HG03159 (cell line): ENCODE data around the gene BRDT.

Source experiments
- ATAC-seq: cut with Tn5 transposase; IDR thresholded peaks from one replicate; pipeline ENCODE4 v1.9.1; 2021; ENCODE audit warnings: mild to moderate bottlenecking, moderate library complexity; ENCODE audit not compliant: unreplicated experiment

BRDT gene

DNA sequence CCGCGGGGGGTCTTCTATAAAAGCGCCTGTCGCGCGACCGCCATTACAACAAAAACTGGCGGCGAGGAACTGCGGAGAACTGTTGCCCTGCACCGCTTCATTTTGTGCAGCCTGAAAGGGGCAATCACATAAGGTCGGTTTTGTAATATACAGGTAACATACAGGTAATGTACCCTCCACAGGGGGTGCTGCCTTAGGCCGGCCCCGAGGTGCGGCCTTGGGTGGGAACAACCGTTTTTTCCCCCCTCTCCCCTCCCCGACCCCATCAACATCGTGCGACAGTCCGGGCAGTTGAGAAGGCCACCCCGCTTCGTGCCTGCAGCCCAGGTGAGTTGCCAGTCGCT, at the start of gene BRDT:
Gene BRDT (plus strand): TSS at position 46 of the 344 bp plus-strand sequence. CDS start 13,354 bp downstream, outside the sequence.
- no peak for ATAC-seq

GRCh38 chr1:91900562-91900961, 48.6 kb upstream of the BRDT start:
- ATAC-seq: no peak

DNA sequence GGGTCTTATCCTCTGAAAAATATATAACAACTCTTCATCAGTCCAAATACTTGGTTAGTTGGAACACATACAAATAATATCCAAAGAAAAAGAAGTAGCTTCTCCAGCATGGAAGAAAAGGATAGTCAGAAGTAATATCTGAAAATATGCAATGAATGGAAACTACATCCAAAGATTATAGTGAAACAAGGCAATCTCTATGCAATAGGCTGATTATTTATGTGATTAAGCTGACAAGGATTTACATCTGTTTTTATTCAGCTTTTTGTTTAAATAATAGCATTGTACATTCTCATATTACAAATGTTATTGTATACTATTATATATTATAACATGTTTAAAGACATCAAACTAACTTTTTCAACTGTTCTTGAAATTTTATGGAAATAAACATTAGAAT, 48.0 kb upstream of the BRDT start:
- ATAC-seq: no peak

DNA sequence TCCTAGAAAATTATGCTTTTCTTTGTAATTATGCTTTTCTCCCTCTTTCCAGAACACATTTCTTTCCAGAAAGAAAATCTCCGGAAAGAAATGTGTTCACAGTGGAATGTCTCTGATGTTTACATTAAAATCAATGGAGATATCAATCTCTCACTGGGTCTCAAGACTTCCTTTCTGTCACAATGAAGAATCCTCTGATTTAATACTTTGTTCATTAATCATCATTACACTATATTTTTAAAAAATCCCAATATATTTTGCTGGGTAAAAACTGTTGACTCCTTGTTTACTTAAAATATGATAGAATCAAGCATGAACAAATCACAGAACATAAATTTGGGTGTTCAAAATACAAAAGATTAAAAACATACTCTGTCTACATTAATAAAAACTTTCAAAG, 36.9 kb upstream of the BRDT start:
- no peak for ATAC-seq

DNA sequence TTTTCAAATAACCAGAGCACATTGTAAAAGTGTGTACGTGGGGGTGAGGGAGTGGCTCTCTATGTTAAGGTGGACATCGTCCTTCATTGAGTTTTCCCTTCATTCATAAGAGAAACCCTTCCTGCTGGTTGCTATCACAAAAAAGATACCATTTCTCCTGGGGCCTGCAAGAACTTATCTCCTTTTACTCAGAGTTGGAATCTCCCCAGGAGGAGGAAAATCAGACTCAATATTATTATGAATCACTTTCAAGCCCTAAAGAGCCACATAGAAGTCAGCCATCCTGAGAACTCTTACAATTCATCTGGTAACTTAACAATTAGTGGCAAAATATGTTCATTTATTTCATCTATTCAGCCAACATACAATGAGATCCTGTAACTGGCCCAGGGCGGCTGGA, 36.2 kb upstream of the BRDT start:
- no peak for ATAC-seq

DNA sequence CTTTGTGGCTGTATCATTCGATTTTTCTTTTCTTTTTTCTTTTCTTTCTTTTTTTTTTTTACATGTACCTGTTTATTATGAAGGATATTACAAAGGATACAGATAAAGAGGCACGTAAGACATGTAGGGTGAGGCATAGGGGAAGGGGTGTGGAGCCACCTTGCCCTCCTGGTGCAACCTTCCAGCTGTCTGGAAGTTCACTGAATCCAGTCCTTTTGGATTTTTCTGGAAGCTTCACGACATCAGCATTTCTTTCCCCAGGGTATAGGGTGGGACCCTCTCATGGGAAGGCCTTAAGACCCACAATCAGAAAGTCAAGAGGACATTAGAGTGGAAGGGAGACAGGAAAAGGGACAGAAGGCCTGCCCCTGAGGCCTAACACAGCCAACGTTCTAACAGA, 33.2 kb upstream of the BRDT start:
- no peak for ATAC-seq

- ATAC-seq: no peak
Measured at GRCh38 chr1:91916811-91917460, 32.3 kb upstream of the BRDT start.

GRCh38 chr1:91919962-91920361, 29.2 kb upstream of the BRDT start:
- ATAC-seq: no peak

DNA sequence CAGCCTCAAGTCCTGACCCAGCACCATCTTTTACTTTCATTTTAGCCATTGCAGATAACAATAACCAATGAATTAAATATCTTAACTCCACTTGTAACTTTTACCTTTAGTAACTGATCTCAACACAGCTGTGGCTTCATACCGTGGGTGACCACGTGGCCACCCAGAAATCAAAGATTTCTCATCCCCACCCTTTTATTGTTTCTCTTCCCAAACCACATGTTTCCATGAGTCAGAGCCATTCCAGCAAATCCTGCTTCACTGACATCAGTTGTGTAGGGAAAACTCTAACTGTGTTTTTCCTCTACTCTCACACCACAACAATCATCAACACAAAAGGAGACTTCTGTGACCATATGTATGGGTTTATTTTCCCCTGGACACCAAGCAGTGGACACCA, 25.1 kb upstream of the BRDT start:
- no peak for ATAC-seq

- no peak for ATAC-seq
Measured at GRCh38 chr1:91925644-91926435, 23.4 kb upstream of the BRDT start.

DNA sequence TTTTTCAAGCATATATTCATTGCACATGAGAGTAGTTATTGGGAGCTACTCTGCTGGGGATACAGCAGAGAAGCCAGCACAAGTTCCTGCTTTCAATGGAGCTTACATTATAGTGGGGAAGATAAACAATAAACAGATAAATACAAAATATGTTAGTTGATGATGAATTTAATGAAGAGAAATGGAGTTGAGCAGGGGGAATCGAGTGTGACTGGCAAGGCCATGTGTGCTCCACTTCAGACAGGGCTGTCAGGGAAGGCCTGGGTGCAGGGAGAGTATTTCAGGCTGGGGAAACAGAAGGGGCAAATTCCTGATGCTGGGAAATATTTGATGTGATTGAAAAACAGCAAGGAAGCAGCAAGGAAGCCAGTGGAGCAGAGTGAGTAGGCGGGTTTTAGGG, 21.2 kb upstream of the BRDT start:
- no peak for ATAC-seq

DNA sequence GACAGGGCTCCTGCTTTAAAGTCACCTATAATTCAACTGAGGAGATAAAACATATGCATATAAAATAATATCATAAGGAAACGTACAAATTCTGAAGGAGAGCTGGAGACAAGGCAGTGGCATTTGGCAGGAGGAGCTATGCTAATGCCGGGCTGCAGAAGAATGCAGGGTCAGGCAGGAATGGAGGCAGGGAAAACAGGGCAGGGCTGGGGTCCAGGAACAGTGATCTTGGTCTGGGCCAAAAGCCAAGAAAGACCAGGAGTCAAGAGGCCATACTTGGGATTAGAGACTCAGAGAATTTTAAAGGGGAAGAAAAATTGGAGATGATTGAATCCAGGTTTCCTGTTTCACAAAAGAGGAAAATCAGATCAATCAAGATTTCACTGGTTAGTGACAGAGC, 20.0 kb upstream of the BRDT start:
- no peak for ATAC-seq

- no peak for ATAC-seq
Measured at GRCh38 chr1:91937613-91938012, 11.6 kb upstream of the BRDT start.

DNA sequence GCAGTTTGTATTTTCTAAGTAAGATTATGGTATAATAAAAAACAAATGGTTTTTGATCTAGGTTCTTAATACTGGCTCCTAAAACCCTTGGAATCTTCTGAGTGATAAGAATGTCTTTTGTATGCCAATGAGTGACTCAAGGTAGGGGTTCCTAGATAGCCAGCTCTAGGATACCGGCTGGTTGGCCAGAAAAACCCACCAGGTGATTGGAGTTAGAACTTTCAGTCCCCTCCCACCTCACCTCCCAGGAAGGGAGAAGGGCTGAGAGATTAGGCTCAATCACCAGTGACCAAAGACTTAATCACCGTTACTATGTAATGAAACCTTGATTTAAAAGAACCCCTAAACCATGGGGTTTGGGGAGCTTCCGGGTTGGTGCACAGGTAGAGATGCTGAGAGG, 8.7 kb upstream of the BRDT start:
- no peak for ATAC-seq

- no peak for ATAC-seq
Measured at GRCh38 chr1:91944087-91944486, 5.1 kb upstream of the BRDT start.

GRCh38 chr1:91948097-91948496, 1.1 kb upstream of the BRDT start:
- no peak for ATAC-seq

- no peak for ATAC-seq
Measured at GRCh38 chr1:91948501-91949355, 473 bp upstream of the BRDT start.

DNA sequence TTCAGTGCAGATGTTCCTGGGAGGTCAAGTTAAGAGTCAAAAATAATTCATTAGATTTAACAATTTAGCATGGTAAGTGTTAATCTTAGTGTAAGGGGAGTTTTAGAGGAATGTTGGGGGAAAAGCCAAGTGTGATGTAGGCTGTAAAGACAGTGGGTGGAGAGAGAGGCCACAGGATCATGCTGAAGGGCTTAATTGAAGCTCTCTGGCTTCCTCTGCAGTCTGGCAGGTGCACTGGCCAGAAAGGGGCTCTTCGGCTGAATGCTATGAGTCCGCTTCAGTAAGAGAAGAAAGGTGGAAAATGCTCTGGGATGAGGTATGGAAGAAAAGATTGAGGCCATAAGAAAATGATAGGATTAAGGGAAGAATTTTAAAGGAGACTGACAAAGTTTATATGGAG, 3.0 kb downstream of the BRDT start:
- no peak for ATAC-seq

GRCh38 chr1:91958926-91959325, 9.7 kb downstream of the BRDT start:
- no peak for ATAC-seq

DNA sequence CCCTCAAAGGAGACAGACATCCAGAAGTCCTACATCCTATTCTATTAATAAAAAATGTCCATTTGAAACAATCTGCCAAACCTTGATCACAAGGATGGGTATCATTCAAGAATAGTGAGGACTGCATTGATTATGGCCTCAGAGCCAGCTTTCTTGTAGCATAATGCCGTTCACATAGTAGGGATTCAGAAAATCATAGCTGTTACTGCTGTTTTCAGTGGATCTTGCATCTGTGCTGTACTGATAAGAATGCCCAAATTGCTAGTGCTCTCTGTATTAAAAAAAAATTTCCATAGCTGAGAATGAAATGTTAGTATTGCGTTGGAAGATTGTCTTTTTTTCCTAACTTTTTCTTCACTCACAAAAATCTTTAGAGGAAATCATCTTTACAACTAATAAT, 19.1 kb downstream of the BRDT start:
- no peak for ATAC-seq

- no peak for ATAC-seq
Measured at GRCh38 chr1:91979383-91979782, 30.2 kb downstream of the BRDT start.

DNA sequence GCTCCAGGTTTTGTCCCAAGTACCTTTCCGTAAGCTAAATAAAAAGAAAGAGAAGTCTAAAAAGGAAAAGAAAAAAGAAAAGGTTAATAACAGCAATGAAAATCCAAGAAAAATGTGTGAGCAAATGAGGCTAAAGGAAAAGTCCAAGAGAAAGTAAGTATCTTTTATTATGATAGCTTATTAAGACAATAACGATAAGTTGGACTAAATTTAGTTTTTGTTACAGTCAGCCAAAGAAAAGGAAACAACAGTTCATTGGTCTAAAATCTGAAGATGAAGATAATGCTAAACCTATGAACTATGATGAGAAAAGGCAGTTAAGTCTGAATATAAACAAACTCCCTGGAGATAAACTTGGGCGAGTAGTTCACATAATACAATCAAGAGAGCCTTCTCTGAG, 31.5 kb downstream of the BRDT start:
- ATAC-seq: no peak
